Measurements from ENCODE around the gene CYP4B1.

The CYP4B1 gene

DNA sequence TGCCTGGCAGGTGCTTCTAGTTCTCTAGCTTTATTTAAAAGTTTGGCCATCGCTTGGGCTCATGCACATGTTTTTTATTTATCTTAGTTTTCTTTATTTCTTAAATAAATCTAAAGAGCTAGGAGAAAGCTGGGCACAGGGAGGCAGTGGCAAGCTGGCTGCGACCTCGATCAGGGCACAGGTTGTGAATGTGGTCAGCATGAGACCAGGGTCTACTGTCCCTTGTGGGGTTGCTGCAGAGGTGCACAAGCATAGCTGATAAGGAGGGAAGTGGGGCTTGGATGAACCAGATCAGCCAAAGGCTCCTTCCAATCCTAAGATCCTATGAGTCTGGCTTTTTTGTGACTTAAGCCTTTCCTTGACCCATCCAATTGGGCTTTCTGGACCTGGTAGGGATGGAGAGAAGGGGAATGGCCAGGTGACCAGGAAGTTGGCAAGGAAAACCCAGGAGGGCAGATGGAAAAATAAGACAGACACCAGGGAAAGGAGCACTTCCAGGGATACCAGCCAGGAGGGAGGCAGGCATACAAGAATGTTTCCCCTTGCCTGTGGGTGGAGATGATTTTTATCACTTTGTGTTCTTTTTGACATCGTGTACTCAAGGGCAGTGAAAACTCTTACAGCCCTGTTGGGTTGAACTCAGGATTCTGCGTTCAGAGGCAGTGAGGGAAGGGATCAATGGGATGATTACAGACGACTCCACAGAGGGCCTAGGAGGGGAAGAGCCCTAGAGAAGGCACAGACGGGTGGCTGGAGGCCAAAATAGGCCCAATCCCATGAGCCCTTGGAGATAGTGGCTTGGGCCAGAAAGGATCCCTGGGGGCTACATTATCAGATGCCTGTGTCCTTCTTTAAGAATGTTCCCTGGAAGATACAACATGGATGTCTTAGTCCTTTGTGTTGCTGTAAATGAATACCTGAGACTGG, 8.5 kb downstream of the CYP4B1 start:
- TF ChIP-seq, protein P1, sequence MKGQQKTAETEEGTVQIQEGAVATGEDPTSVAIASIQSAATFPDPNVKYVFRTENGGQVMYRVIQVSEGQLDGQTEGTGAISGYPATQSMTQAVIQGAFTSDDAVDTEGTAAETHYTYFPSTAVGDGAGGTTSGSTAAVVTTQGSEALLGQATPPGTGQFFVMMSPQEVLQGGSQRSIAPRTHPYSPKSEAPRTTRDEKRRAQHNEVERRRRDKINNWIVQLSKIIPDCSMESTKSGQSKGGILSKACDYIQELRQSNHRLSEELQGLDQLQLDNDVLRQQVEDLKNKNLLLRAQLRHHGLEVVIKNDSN (IDR thresholded peaks at IDR 0.05), result no peak
- TF ChIP-seq YY1 (IDR thresholded peaks at IDR 0.05; ENCODE audit: low read depth), result no peak

DNA sequence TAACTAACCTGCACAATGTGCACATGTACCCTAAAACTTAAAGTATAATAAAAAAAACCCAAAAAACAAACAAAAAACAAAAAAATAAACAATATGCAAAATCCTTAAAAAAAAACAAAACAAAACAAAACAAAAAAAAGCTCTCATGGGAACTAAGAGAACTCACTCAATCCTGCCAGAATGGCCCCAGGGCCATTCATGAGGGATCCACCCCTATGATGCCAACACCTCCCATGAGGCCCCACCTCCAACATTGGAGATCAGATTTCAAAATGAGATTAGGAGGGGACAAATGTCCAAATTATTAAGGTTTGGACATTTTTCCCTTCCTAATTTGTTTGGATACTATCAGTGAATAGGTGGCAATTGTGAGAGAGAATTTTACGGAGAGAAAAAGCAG, 10.2 kb downstream of the CYP4B1 start:
- TF ChIP-seq FOXM1 (IDR thresholded peaks at IDR 0.05; ENCODE audit: borderline replicate concordance, low read depth) (no peak), ZBTB7A (IDR thresholded peaks at IDR 0.05; ENCODE audit: low read depth) (no peak), TEAD4 (IDR thresholded peaks at IDR 0.05) (no peak), TAF1 (IDR thresholded peaks at IDR 0.05; ENCODE audit: low read depth) (no peak), CREB1 (IDR thresholded peaks at IDR 0.05; ENCODE audit: low read depth) (no peak), CEBPB (IDR thresholded peaks at IDR 0.05) (no peak), EP300 (IDR thresholded peaks at IDR 0.05; ENCODE audit: borderline replicate concordance) (no peak), NFIC (IDR thresholded peaks at IDR 0.05) (no peak), EGR1 (IDR thresholded peaks at IDR 0.05) (no peak), RAD21 (IDR thresholded peaks at IDR 0.05; ENCODE audit: low read depth) (no peak), YY1 (IDR thresholded peaks at IDR 0.05; ENCODE audit: low read depth) (no peak), TCF12 (IDR thresholded peaks at IDR 0.05; ENCODE audit: low read depth) (no peak)
- TF ChIP-seq, protein P1 (IDR thresholded peaks at IDR 0.05), result no peak
- TF ChIP-seq, protein P2, sequence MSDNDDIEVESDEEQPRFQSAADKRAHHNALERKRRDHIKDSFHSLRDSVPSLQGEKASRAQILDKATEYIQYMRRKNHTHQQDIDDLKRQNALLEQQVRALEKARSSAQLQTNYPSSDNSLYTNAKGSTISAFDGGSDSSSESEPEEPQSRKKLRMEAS (IDR thresholded peaks at IDR 0.05), result no peak
- TF ChIP-seq, protein P3, sequence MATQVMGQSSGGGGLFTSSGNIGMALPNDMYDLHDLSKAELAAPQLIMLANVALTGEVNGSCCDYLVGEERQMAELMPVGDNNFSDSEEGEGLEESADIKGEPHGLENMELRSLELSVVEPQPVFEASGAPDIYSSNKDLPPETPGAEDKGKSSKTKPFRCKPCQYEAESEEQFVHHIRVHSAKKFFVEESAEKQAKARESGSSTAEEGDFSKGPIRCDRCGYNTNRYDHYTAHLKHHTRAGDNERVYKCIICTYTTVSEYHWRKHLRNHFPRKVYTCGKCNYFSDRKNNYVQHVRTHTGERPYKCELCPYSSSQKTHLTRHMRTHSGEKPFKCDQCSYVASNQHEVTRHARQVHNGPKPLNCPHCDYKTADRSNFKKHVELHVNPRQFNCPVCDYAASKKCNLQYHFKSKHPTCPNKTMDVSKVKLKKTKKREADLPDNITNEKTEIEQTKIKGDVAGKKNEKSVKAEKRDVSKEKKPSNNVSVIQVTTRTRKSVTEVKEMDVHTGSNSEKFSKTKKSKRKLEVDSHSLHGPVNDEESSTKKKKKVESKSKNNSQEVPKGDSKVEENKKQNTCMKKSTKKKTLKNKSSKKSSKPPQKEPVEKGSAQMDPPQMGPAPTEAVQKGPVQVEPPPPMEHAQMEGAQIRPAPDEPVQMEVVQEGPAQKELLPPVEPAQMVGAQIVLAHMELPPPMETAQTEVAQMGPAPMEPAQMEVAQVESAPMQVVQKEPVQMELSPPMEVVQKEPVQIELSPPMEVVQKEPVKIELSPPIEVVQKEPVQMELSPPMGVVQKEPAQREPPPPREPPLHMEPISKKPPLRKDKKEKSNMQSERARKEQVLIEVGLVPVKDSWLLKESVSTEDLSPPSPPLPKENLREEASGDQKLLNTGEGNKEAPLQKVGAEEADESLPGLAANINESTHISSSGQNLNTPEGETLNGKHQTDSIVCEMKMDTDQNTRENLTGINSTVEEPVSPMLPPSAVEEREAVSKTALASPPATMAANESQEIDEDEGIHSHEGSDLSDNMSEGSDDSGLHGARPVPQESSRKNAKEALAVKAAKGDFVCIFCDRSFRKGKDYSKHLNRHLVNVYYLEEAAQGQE (IDR thresholded peaks at IDR 0.05; ENCODE audit: low read depth), result no peak

DNA sequence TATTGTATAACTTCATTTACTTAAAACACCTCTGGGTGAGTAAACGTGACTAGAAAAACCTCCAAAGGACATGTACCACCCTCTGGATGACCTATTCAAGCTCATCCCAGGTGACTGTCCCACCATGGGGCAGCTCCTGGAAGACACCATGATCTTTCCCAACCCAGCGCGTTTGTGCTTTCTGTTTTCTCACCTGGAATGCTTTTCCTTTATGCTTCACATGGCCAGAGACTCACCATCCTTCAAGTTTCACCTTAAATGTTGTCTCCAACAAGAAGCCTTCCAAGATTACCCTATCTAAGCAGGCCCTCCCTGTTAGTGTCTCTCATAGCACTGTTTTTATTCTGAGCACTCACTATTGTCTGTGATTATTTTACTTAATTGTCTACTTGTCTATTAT, 11.1 kb downstream of the CYP4B1 start:
- TF ChIP-seq, protein P1 (IDR thresholded peaks at IDR 0.05), result no peak
- no peak for TF ChIP-seq EP300 (IDR thresholded peaks at IDR 0.05; ENCODE audit: borderline replicate concordance)
- TF ChIP-seq ZBTB7A (IDR thresholded peaks at IDR 0.05; ENCODE audit: low read depth), result no peak
- TF ChIP-seq FOXM1 (IDR thresholded peaks at IDR 0.05; ENCODE audit: borderline replicate concordance, low read depth), result no peak
- no peak for TF ChIP-seq CEBPB (IDR thresholded peaks at IDR 0.05)
- TF ChIP-seq TCF12 (IDR thresholded peaks at IDR 0.05; ENCODE audit: low read depth), result no peak
- TF ChIP-seq YY1 (IDR thresholded peaks at IDR 0.05; ENCODE audit: low read depth), result no peak
- TF ChIP-seq, protein P2 (IDR thresholded peaks at IDR 0.05), result no peak
- no peak for TF ChIP-seq TEAD4 (IDR thresholded peaks at IDR 0.05)
- TF ChIP-seq RAD21 (IDR thresholded peaks at IDR 0.05; ENCODE audit: low read depth), result no peak
- no peak for TF ChIP-seq EGR1 (IDR thresholded peaks at IDR 0.05)
- TF ChIP-seq CREB1 (IDR thresholded peaks at IDR 0.05; ENCODE audit: low read depth), result no peak
- TF ChIP-seq, protein P3 (IDR thresholded peaks at IDR 0.05; ENCODE audit: low read depth), result no peak
- TF ChIP-seq TAF1 (IDR thresholded peaks at IDR 0.05; ENCODE audit: low read depth), result no peak
- no peak for TF ChIP-seq NFIC (IDR thresholded peaks at IDR 0.05)

DNA sequence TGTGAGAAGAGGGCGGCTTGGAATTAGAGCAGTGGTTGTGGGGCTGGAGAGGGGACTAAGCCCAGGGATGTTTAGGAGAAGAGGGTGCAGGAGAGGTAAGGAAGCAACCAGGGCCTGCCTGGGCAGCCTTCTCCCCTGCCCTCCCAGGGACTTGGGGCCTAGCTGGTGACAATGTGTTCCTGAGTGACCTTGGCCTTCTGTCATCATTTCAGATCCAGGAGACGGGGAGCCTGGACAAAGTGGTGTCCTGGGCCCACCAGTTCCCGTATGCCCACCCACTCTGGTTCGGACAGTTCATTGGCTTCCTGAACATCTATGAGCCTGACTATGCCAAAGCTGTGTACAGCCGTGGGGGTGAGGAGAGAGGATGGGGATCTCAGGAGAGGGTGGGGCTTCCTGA, 11.8 kb downstream of the CYP4B1 start:
- TF ChIP-seq NFIC (IDR thresholded peaks at IDR 0.05), result no peak
- TF ChIP-seq, protein P2 (IDR thresholded peaks at IDR 0.05), result no peak
- no peak for TF ChIP-seq TCF12 (IDR thresholded peaks at IDR 0.05; ENCODE audit: low read depth)
- TF ChIP-seq CREB1 (IDR thresholded peaks at IDR 0.05; ENCODE audit: low read depth), result no peak
- no peak for TF ChIP-seq TEAD4 (IDR thresholded peaks at IDR 0.05)
- TF ChIP-seq CEBPB (IDR thresholded peaks at IDR 0.05), result no peak
- TF ChIP-seq EGR1 (IDR thresholded peaks at IDR 0.05), result no peak
- TF ChIP-seq EP300 (IDR thresholded peaks at IDR 0.05; ENCODE audit: borderline replicate concordance), result no peak
- no peak for TF ChIP-seq YY1 (IDR thresholded peaks at IDR 0.05; ENCODE audit: low read depth)
- no peak for TF ChIP-seq RAD21 (IDR thresholded peaks at IDR 0.05; ENCODE audit: low read depth)
- no peak for TF ChIP-seq ZBTB7A (IDR thresholded peaks at IDR 0.05; ENCODE audit: low read depth)
- TF ChIP-seq, protein P3 (IDR thresholded peaks at IDR 0.05; ENCODE audit: low read depth), result no peak
- no peak for TF ChIP-seq TAF1 (IDR thresholded peaks at IDR 0.05; ENCODE audit: low read depth)
- no peak for TF ChIP-seq FOXM1 (IDR thresholded peaks at IDR 0.05; ENCODE audit: borderline replicate concordance, low read depth)
- TF ChIP-seq, protein P1 (IDR thresholded peaks at IDR 0.05), result no peak
